NT2/D1 (cell line): ENCODE data around the gene CRADD.

ENCODE experiments used
- SUZ12 ChIP-seq: IDR thresholded peaks from 2 replicates; pipeline ENCODE4 v1.6.1; 2011; ENCODE audit not compliant: insufficient read length, insufficient read depth; ENCODE audit errors: extremely low read depth
- ZNF274 ChIP-seq: IDR thresholded peaks from 2 replicates; pipeline ENCODE4 v1.6.1; 2011; ENCODE audit warnings: mild to moderate bottlenecking, low read depth, low read length

- TF ChIP-seq SUZ12, result no peak
- no peak for TF ChIP-seq ZNF274
Measured at GRCh38 chr12:93901739-93902138, 224.6 kb downstream of the CRADD start.
